ENCODE measurements around the gene TULP1. TPM values are rescaled to one million over a fixed set of nuclear protein-coding genes. Genes with fewer than 3 reads are reported as not detected.

TULP1 gene
- total and polyA plus RNA-seq, 2 of the 8 experiments (the other 6 are each of a cell fraction or from before 2014, with no cell fraction given) = 3.2 to 6.8 TPM

DNA sequence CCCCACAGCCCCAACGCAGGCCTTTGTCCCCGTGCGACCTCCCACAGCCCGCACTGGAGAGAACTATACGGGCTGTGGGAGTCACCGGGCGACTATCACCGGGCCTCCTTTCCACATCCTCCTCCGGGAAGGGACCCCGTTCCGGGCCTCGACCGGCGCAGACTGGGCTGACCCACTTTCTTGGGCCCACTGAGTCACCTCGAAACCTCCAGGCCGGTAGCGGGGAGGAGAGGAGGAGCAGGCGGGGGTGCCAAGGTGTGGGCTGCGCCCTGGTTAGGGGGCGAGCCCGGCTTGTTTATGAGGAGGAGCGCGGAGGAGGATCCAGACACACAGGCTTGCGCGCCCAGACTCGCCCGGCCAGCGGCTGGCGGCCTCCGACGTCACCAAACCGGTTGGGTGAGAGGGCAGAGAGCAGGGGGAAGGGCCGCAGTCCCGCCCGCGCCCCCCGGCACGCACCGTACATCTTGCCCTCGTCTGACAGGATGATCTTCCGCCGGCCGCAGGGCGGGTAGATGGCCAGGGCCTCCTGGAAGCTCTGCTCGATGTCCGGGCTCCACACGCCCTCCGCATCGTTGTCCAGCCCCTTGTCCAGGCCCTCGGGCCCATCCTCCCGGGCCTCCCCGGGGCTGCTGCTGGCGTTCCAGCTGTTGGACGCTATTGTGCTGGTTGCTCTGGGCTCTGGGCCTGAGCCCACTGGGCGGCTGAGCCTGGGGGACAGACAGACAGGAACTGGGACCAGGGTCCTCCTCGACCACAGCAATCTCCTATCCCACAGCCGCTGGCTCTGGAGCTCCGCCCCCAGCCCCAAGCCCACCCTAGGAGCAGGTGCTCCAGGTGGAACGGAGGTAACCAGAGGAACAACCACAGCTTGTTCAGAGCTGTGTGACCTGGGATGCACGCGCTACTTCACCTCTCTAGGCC, 26.4 kb downstream of the TULP1 start (continued):
- no peak for TF ChIP-seq CBX8 (IDR thresholded peaks at IDR 0.05; ENCODE audit: borderline replicate concordance, low read depth, low read length)
- TF ChIP-seq SRF (IDR thresholded peaks at IDR 0.05; ENCODE audit: low read depth, low read length) = no peak
